Measurements from ENCODE around the gene LPGAT1.
A peak's percentile ranks its signal among the peaks of the same experiment; 100 is the strongest.

Gene LPGAT1

GRCh38 chr1:211827051-211827450 lies 3.5 kb downstream of the LPGAT1 start:
- DNase-seq = no peak

DNA sequence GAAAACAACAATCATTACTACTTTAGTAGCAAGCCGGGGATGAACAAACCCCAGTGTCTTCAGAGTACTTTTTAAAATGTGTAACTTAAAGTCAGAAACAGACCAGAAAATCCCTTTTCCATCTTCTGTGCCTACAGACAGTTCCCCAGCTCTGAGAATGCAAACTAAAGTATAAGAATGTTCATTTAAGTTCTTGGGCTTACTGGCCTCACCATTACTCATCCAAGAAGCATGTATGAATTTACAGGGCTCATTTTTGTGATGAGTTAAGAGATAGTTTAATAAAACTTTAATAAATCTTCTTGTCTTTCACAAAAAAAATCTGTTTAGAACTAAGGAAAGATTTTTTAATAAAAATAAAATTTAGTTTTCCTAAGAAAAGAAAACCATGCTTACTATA lies 4.6 kb downstream of the LPGAT1 start:
- DNase-seq = no peak

GRCh38 chr1:211822677-211823407 lies 7.7 kb downstream of the LPGAT1 start:
- no peak for DNase-seq

DNA sequence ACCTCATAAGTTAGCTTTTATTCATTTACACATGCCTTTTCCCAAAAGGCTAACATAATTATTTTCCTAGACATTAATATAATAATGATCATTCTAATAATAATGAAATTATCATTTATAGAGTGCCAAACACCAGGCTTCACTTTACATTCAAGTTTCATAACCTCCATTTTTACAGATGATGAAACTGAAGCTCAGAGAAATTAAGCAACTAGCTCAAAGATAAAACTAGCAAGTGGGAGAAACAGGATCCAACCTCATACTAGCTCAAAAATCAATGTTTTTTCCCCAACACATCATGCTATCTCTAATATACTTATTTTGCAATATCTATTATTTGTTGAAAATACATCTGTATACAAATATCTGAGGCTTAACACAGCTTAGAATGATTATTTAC lies 14.0 kb downstream of the LPGAT1 start:
- no peak for DNase-seq

DNA sequence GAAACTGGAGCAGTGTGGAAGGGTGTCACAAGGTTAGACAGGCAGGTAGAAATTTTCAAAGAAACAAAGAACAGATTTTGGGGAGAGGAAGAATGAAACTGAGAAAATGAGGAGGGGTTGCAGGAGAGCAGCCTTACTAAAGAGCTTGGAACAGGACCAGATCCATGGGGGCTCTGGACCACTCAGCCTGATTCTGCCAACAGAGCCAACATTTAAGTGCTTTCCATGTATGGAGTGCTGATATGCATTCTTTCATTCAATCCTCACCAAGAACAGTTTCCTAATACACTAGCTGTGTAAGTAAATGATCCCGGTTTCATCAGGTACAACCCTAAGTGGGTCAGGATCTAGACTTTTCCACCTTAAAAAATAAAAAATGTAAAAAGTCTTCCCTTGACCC lies 16.2 kb downstream of the LPGAT1 start:
- DNase-seq = no peak

- DNase-seq = no peak
These were observed 17.0 kb downstream of the LPGAT1 start for GRCh38 chr1:211813590-211813989.

DNA sequence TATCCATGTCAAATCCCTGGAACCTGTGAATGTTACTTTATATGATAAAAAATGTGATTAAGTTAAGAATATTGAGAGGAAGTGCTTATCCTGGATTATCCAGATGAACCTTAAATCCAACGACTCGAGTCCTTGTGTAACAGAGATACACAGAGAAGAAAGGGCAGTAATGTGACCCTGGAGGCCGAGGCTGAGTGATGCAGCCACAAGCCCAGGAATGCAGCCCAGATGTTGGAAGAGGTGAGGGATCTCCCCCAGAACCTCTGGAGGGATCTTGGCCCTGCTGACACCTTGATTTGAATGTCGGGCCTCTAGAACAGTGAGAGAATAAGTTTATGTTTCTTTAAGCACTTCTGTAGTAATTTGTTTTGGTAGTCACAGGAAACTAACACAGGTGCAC lies 18.0 kb downstream of the LPGAT1 start:
- DNase-seq = no peak

DNA sequence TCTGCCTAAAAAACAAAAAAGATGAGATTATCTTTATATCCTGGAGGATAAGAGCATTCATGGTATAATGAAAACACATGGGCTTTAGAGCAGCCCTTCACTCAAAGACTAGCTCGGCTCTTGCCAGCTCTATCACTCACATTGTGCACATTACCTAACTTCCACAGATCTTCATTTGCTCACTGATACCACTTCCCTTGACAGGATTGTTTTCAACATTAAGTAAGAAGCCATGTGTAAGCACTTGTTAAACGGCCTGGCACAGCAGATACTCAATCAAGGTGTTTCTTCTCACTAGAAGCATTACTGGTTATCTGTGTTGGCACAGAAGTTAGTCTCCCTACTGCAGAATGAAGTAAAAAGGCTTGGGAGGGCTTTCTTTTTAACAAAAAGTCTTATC lies 18.7 kb downstream of the LPGAT1 start:
- no peak for DNase-seq

- no peak for DNase-seq
These were observed 19.4 kb downstream of the LPGAT1 start for GRCh38 chr1:211811126-211811525.

GRCh38 chr1:211808475-211808874 lies 22.1 kb downstream of the LPGAT1 start:
- DNase-seq = no peak

DNA sequence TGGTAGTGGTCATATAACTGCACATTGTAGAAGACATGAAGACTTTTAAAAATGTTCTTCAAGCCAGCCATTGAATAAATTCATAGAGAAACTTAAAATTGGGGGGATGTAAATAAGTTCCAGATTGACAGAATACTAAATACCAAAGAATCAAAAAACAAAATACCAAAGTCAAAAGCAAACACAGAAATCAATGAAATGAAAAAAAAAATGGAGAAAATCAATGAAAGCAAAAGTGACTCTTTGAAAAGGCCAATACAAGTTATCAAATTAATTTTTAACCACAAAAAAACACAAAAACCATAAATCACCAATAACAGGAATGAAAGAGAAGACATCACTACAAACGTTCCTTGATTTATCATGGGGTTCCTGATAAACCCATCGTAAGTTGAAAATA lies 25.6 kb downstream of the LPGAT1 start:
- no peak for DNase-seq

GRCh38 chr1:211800925-211801607 lies 29.5 kb downstream of the LPGAT1 start:
- peak; percentile 5 for DNase-seq

GRCh38 chr1:211797994-211798393 lies 32.6 kb downstream of the LPGAT1 start:
- no peak for DNase-seq

GRCh38 chr1:211791979-211792378 lies 38.6 kb downstream of the LPGAT1 start:
- no peak for DNase-seq

DNA sequence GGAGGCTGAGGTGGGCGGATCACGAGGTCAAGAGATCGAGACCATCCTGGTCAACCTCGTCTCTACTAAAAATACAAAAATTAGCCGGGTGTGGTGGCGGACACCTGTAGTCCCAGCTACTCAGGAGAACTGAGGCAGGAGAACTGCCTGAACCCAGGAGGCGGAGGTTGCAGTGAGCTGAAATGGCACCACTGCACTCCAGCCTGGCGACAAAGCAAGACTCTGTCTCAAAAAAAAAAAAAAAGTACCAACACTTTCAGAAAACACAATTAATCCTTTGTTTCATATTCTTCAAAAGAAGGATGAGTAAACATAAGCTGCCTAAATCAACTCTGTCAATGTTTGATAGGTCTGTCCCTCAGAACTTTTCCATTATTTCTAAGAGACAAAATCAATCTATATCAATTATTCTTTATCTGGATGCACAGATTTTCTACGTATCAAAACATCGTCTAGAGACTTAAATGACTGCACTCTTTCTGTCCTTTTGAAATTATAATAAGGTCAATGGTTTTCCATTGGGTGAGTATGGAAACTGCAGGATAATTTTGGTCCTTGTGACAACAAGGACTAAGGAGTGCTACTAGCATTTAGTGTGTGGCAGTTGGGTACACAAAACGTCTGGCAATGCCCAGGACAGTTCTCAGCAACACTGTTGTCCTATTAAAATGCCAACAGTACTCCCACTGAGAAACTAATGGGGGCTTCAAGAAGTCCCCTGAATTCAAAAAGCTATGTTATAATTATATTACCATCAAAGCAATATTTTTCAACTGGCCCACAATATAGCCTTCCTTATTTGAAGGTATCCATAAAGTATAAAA lies 40.7 kb downstream of the LPGAT1 start:
- DNase-seq = no peak

GRCh38 chr1:211788626-211789025 lies 41.9 kb downstream of the LPGAT1 start:
- no peak for DNase-seq

GRCh38 chr1:211783897-211784296 lies 46.7 kb downstream of the LPGAT1 start:
- DNase-seq = peak; percentile 8

GRCh38 chr1:211783266-211783665 lies 47.3 kb downstream of the LPGAT1 start:
- no peak for DNase-seq

- no peak for DNase-seq
These were observed 49.3 kb downstream of the LPGAT1 start for GRCh38 chr1:211781260-211781659.

DNA sequence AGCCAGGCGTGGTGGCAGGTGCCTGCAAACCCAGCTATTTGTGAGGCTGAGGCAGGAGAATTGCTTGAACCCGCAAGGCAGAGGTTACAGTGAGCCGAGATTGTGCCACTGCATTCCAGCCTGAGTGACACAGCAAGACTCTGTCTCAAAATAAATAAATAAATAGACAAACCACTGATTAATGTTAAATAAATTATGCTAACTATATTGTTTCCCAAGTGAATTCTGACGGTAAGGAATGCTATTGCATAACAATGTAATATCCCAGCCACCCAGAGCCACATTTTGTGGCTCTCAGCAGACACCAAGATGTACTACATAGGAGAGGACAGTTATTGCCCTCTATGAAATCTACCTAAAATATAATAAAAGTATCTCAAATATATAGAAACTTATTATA lies 55.4 kb downstream of the LPGAT1 start:
- no peak for DNase-seq

GRCh38 chr1:211764701-211765100 lies 65.9 kb downstream of the LPGAT1 start:
- no peak for DNase-seq

DNA sequence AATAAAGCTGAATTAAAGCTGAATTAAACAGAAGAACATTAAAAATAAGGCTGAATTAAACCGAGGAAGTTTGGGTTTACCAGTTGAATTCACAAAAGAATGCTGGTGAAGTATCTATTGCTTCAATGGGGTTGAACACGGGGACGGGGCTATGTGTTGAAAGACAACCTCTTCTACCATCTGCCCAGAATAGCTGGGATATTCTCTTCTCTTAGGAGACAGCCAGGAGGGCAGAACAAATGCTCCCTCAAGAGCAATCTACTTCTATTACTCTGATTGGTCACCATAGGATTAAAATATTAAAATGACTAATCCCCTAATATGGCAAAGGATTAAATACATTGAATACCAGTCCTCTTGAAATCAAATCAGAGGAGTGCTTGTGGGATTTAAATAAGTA lies 68.4 kb downstream of the LPGAT1 start:
- no peak for DNase-seq

- DNase-seq = no peak
These were observed 69.2 kb downstream of the LPGAT1 start for GRCh38 chr1:211761400-211761799.

DNA sequence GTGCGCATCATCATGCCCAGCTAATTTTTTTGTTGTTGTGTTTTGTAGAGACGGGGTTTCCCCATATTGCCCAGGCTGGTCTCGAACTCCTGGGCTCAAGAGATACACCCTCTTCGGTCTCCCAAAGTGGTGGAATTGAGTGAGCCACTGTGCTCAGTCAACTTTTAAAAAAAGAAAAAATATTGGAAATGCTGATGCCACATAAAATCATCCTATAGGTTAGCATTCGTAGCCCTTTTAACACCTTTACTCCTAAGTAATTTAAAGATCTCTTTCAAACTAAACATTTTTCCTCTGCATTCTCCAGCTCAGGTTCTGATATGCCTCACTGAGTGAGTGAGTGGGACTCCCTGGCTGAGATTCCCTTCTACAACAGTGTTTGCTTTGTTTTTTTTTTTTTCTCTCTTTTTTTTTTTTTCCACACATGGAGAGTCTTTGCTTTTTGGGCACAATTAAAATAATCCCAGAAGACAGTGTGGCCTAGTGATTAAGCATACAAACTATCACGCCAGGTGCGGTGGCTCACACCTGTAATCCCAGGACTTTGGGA lies 74.0 kb downstream of the LPGAT1 start:
- no peak for DNase-seq

All from OCI-M1 (cell line).